ENCODE results near the gene SHISAL1. TPM values are rescaled to one million over a fixed set of nuclear protein-coding genes. Genes with fewer than 3 reads are reported as not detected.
A peak's percentile ranks its signal among the peaks of the same experiment; 100 is the strongest.

The SHISAL1 gene
- total RNA-seq, 1 donor from 2014 or later, result 7.6 TPM

- Histone ChIP-seq H3K27ac (no peak overlapping the region), H3K4me1 (peaks cover 5% of the 10 kb centered on the region), H3K36me3 (no peaks in the 10 kb centered on the region), H3K4me3 (no peak overlapping the region), H3K9me3 (no peaks in the 10 kb centered on the region), H3K27me3 (no peaks in the 10 kb centered on the region)
- TF ChIP-seq CTCF (IDR thresholded peaks at IDR 0.05) (no peak), POLR2A (IDR thresholded peaks at IDR 0.05) (no peak), POLR2AphosphoS5 (IDR thresholded peaks at IDR 0.05; ENCODE audit: insufficient read depth in 1 of 2, low read depth in 1 of 2) (no peak)
- intact Hi-C loops (cut with DNase I), result no loop called here
- no peak for DNase-seq (ENCODE audit: extremely low spot score in 2 of 2)
Observed at GRCh38 chr22:44205516-44206329, 107.0 kb downstream of the SHISAL1 start.

- H3K27ac ChIP-seq, result no peak overlapping the region
- TF ChIP-seq POLR2AphosphoS5 (IDR thresholded peaks at IDR 0.05; ENCODE audit: insufficient read depth in 1 of 2, low read depth in 1 of 2) (no peak), POLR2A (IDR thresholded peaks at IDR 0.05) (no peak), CTCF (IDR thresholded peaks at IDR 0.05) (no peak)
- DNase-seq (ENCODE audit: extremely low spot score in 2 of 2), result no peak
- no peak overlapping the region for H3K4me3 ChIP-seq
- H3K9me3 ChIP-seq, result no peaks in the 10 kb centered on the region
- intact Hi-C loops (cut with DNase I), result no loop called here
- no peaks in the 10 kb centered on the region for H3K36me3 ChIP-seq
- no peaks in the 10 kb centered on the region for H3K27me3 ChIP-seq
- H3K4me1 ChIP-seq, result peaks cover 5% of the 10 kb centered on the region
Observed at GRCh38 chr22:44204739-44205515, 107.8 kb downstream of the SHISAL1 start.

- intact Hi-C loops (cut with DNase I), result no loop called here
- peaks cover 5% of the 10 kb centered on the region for H3K4me1 ChIP-seq
- DNase-seq (ENCODE audit: extremely low spot score in 2 of 2), result no peak
- TF ChIP-seq CTCF (IDR thresholded peaks at IDR 0.05), result no peak
- no peaks in the 10 kb centered on the region for H3K36me3 ChIP-seq
- no peaks in the 10 kb centered on the region for H3K27me3 ChIP-seq
- no peaks in the 10 kb centered on the region for H3K9me3 ChIP-seq
- H3K27ac ChIP-seq, result no peak overlapping the region
- H3K4me3 ChIP-seq, result no peak overlapping the region
Observed at GRCh38 chr22:44203203-44203602, 109.5 kb downstream of the SHISAL1 start.

GRCh38 chr22:44202261-44202789 lies 110.4 kb downstream of the SHISAL1 start:
- no peaks in the 10 kb centered on the region for H3K36me3 ChIP-seq
- intact Hi-C loops (cut with DNase I), result no loop called here
- no peaks in the 10 kb centered on the region for H3K9me3 ChIP-seq
- peak overlapping the region; percentile 8 for H3K27ac ChIP-seq
- no peak for DNase-seq (ENCODE audit: extremely low spot score in 2 of 2)
- TF ChIP-seq CTCF (IDR thresholded peaks at IDR 0.05) (no peak), POLR2A (IDR thresholded peaks at IDR 0.05) (no peak)
- no peaks in the 10 kb centered on the region for H3K27me3 ChIP-seq
- peaks cover 5% of the 10 kb centered on the region for H3K4me1 ChIP-seq
- H3K4me3 ChIP-seq, result no peak overlapping the region

DNA sequence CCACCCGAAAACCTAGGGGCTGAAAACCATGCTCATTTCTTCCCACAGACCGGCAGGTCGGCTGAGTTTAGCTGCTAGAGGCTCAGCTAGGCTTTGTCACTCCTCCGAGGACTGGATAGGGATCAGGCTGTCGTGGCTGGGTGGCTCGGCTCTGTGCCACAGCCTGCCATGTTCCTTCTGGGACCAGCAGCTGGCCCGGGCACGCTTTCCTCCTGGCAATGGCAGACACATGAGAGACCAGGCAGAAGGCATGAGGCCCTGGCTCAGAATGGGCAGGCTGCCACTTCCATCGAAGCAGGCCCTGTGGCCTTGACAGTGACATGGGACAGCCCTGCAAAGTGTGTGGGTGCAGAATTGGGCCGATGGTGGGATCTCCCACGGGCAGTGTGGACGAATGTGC lies 111.1 kb downstream of the SHISAL1 start:
- Histone ChIP-seq H3K4me3 (no peak overlapping the region), H3K9me3 (no peaks in the 10 kb centered on the region), H3K27ac (no peak overlapping the region), H3K27me3 (no peaks in the 10 kb centered on the region), H3K4me1 (peaks cover 5% of the 10 kb centered on the region), H3K36me3 (no peaks in the 10 kb centered on the region)
- no peak for DNase-seq (ENCODE audit: extremely low spot score in 2 of 2)
- TF ChIP-seq POLR2AphosphoS5 (IDR thresholded peaks at IDR 0.05; ENCODE audit: insufficient read depth in 1 of 2, low read depth in 1 of 2) (no peak), POLR2A (IDR thresholded peaks at IDR 0.05) (no peak), CTCF (IDR thresholded peaks at IDR 0.05) (no peak)
- intact Hi-C loops (cut with DNase I), result no loop called here
